ENCODE measurements around the gene CEP112. TPM values are rescaled to one million over a fixed set of nuclear protein-coding genes. Genes with fewer than 3 reads are reported as not detected.

CEP112 gene
- total RNA-seq, 1 experiment from 2014 or later = 6.1 TPM

- TF ChIP-seq NR3C1 (CRISPR knock-in tag; conservative IDR thresholded peaks at IDR 0.05; ENCODE audit: low read depth) (no peak), FOXP4 (CRISPR knock-in tag; IDR thresholded peaks at IDR 0.05) (no peak), E2F1 (CRISPR knock-in tag; IDR thresholded peaks at IDR 0.05) (no peak), ZNF671 (CRISPR knock-in tag; IDR thresholded peaks at IDR 0.05) (no peak), JAZF1 (CRISPR knock-in tag; IDR thresholded peaks at IDR 0.05) (no peak), ZSCAN18 (CRISPR knock-in tag; IDR thresholded peaks at IDR 0.05) (no peak), SMAD3 (CRISPR knock-in tag; IDR thresholded peaks at IDR 0.05; ENCODE audit: borderline replicate concordance) (no peak), RELA (CRISPR knock-in tag; IDR thresholded peaks at IDR 0.05; ENCODE audit: borderline replicate concordance) (no peak), ZNF263 (CRISPR knock-in tag; IDR thresholded peaks at IDR 0.05; ENCODE audit: low read depth) (no peak), HMGA2 (CRISPR knock-in tag; IDR thresholded peaks at IDR 0.05) (no peak), STAT6 (CRISPR knock-in tag; conservative IDR thresholded peaks at IDR 0.05; ENCODE audit: low read depth) (no peak), MXD4 (CRISPR knock-in tag; IDR thresholded peaks at IDR 0.05; ENCODE audit: borderline replicate concordance) (no peak), NFATC4 (CRISPR knock-in tag; IDR thresholded peaks at IDR 0.05) (no peak), ZNF138 (CRISPR knock-in tag; conservative IDR thresholded peaks at IDR 0.05) (no peak)
- no peak for DNase-seq (ENCODE audit: low spot score)
- ChIA-PET CTCF (no interaction called here), POLR2A (no interaction called here)
- Mint-ChIP-seq H3K4me3 (no peak overlapping the region), H3K9me3 (peaks cover 8% of the 10 kb centered on the region; the same call in 1 of the 2 replicates), H3K27ac (no peak overlapping the region), H3K4me1 (0 out of 2 replicates have a peak, but pooled peaks cover 5% of the 10 kb centered on the region), H3K27me3 (ENCODE audit: low read depth) (no peaks in the 10 kb centered on the region; the same call in 1 of the 2 replicates), H3K36me3 (no peaks in the 10 kb centered on the region)
- ATAC-seq = no peak
Measured at GRCh38 chr17:65848751-65849150, 343.2 kb downstream of the CEP112 start.

GRCh38 chr17:65841089-65841488 lies 350.8 kb downstream of the CEP112 start:
- no peaks in the 10 kb centered on the region for H3K27me3 Mint-ChIP-seq (ENCODE audit: low read depth)
- no peaks in the 10 kb centered on the region for H3K4me1 Mint-ChIP-seq
- ATAC-seq (no peak), DNase-seq (ENCODE audit: low spot score) (no peak)
- H3K36me3 Mint-ChIP-seq = peaks cover 10% of the 10 kb centered on the region
- H3K9me3 Mint-ChIP-seq = peaks cover 30% of the 10 kb centered on the region
- ChIA-PET CTCF (no interaction called here), POLR2A (no interaction called here)
- H3K4me3 Mint-ChIP-seq = no peak overlapping the region
- H3K27ac Mint-ChIP-seq = no peak overlapping the region
- TF ChIP-seq PREB (CRISPR knock-in tag; IDR thresholded peaks at IDR 0.05; ENCODE audit: borderline replicate concordance) (no peak), AR (CRISPR knock-in tag; IDR thresholded peaks at IDR 0.05) (no peak), IRF2 (CRISPR knock-in tag; IDR thresholded peaks at IDR 0.05; ENCODE audit: borderline replicate concordance, low read depth) (no peak), OVOL2 (CRISPR knock-in tag; IDR thresholded peaks at IDR 0.05; ENCODE audit: borderline replicate concordance) (no peak), TEAD4 (CRISPR knock-in tag; IDR thresholded peaks at IDR 0.05) (no peak), ZNF425 (CRISPR knock-in tag; conservative IDR thresholded peaks at IDR 0.05) (no peak), EMX1 (CRISPR knock-in tag; IDR thresholded peaks at IDR 0.05) (no peak)

All from WTC11 (cell line).